ENCODE results near the gene PPP1R1C. TPM values are rescaled to one million over a fixed set of nuclear protein-coding genes. Genes with fewer than 3 reads are reported as not detected.
A peak's percentile ranks its signal among the peaks of the same experiment; 100 is the strongest.

The PPP1R1C gene
- total RNA-seq, 2 donors from 2014 or later, result not detected

DNA sequence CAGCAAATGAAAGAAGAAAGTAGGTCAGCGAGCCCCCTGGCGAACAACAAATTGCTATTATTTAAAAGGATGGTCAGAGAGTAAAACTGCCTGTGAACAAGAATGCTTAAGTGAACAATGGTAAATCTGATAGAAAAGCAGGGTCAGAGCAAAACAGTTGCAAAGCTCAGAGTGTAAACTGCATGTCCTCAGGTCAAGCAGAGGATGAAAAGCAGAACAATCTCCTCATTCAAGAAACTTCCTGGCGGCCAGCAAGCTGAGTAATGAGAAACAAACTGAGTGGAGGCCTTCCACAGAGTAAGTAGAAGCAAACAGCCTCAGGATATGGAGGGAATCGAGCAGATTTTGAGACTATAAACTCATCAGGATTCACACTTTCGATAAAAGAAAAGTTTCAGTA lies 117.9 kb downstream of the PPP1R1C start:
- DNase-seq (ENCODE audit: low spot score in 2 of 2) (no peak), ATAC-seq (no peak)
- Mint-ChIP-seq H3K36me3 (no peaks in the 10 kb centered on the region), H3K27ac (no peak overlapping the region), H3K9me3 (no peaks in the 10 kb centered on the region)

- H3K36me3 Mint-ChIP-seq, result no peaks in the 10 kb centered on the region
- H3K27ac Mint-ChIP-seq, result no peak overlapping the region
- ATAC-seq (no peak), DNase-seq (ENCODE audit: low spot score in 2 of 2) (no peak)
- H3K9me3 Mint-ChIP-seq, result no peaks in the 10 kb centered on the region
Measured at GRCh38 chr2:182110347-182110746, 124.7 kb downstream of the PPP1R1C start.

DNA sequence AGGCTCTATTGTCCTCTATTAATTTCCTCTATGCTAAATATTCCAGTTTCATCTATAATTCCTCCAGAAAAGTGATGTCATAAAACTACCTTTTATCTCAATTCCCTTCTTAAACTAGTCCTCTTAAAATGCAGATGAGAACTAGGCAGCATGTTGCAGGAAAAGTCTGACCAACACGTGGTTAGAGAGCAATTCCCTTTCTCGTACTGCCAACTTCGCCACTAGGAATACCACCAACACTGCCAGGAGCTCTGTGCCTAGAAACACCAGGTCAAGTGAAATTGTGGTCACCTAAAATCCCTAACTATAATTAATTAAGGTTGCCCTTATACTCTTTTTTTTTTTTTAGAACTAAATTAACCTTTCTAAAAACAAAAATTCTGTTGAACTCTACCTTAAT lies 127.7 kb downstream of the PPP1R1C start:
- no peak overlapping the region for H3K27ac Mint-ChIP-seq
- H3K36me3 Mint-ChIP-seq, result no peaks in the 10 kb centered on the region
- no peaks in the 10 kb centered on the region for H3K9me3 Mint-ChIP-seq
- DNase-seq (ENCODE audit: low spot score in 2 of 2) (no peak), ATAC-seq (no peak)

DNA sequence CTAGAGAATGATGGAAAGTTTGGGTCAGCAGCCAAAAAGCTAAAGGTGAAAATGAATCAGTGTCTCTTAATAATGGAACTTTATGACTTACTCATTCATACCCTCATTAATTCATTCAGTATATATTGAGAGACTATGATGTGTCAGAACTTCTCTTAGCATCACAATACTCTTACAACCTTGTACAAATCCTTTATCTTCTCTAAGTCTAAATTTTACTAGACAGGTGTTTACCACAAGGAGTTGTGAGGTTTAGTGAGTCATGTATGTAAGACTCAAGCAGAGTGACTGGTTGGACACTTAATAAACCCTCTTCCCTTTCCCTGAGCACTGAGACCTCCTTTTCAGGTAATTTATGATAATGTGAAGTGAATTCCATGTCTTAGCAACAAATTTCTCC lies 129.6 kb downstream of the PPP1R1C start:
- no peaks in the 10 kb centered on the region for H3K36me3 Mint-ChIP-seq
- H3K9me3 Mint-ChIP-seq, result no peaks in the 10 kb centered on the region
- H3K27ac Mint-ChIP-seq, result no peak overlapping the region
- ATAC-seq (peak in 1 of 2 donors; percentile 71), DNase-seq (ENCODE audit: low spot score in 2 of 2) (no peak)

GRCh38 chr2:182116774-182117173 lies 131.1 kb downstream of the PPP1R1C start:
- DNase-seq (ENCODE audit: low spot score in 2 of 2), result no peak
- Mint-ChIP-seq H3K36me3 (no peaks in the 10 kb centered on the region), H3K27ac (no peak overlapping the region), H3K9me3 (no peaks in the 10 kb centered on the region)
- no peak for ATAC-seq

- no peaks in the 10 kb centered on the region for H3K9me3 Mint-ChIP-seq
- no peaks in the 10 kb centered on the region for H3K36me3 Mint-ChIP-seq
- H3K27ac Mint-ChIP-seq, result no peak overlapping the region
- DNase-seq (ENCODE audit: low spot score in 2 of 2) (no peak), ATAC-seq (no peak)
Measured at GRCh38 chr2:182117196-182117595, 131.5 kb downstream of the PPP1R1C start.

- Mint-ChIP-seq H3K36me3 (no peaks in the 10 kb centered on the region), H3K27ac (no peak overlapping the region), H3K9me3 (peaks cover 0 to 3% of the 10 kb centered on the region in 2 donors)
- ATAC-seq, result no peak
- DNase-seq (ENCODE audit: low spot score in 2 of 2), result no peak
Measured at GRCh38 chr2:182128821-182129707, 143.4 kb downstream of the PPP1R1C start.

GRCh38 chr2:182132605-182133004 lies 147.0 kb downstream of the PPP1R1C start:
- Mint-ChIP-seq H3K9me3 (no peaks in the 10 kb centered on the region), H3K36me3 (no peaks in the 10 kb centered on the region), H3K27ac (no peak overlapping the region)
- DNase-seq (ENCODE audit: low spot score in 2 of 2), result no peak
- no peak for ATAC-seq

GRCh38 chr2:182133195-182133891 lies 147.7 kb downstream of the PPP1R1C start:
- no peaks in the 10 kb centered on the region for H3K36me3 Mint-ChIP-seq
- DNase-seq (ENCODE audit: low spot score in 2 of 2), result no peak
- H3K27ac Mint-ChIP-seq, result no peak overlapping the region
- no peaks in the 10 kb centered on the region for H3K9me3 Mint-ChIP-seq
- ATAC-seq, result no peak

- Mint-ChIP-seq H3K9me3 (no peaks in the 10 kb centered on the region), H3K36me3 (no peaks in the 10 kb centered on the region), H3K27ac (no peak overlapping the region)
- ATAC-seq, result no peak
- no peak for DNase-seq (ENCODE audit: low spot score in 2 of 2)
Measured at GRCh38 chr2:182134201-182134600, 148.5 kb downstream of the PPP1R1C start.

- no peak for DNase-seq (ENCODE audit: low spot score in 2 of 2)
- no peak overlapping the region for H3K27ac Mint-ChIP-seq
Measured at GRCh38 chr2:182142062-182142461, 156.4 kb downstream of the PPP1R1C start.

DNA sequence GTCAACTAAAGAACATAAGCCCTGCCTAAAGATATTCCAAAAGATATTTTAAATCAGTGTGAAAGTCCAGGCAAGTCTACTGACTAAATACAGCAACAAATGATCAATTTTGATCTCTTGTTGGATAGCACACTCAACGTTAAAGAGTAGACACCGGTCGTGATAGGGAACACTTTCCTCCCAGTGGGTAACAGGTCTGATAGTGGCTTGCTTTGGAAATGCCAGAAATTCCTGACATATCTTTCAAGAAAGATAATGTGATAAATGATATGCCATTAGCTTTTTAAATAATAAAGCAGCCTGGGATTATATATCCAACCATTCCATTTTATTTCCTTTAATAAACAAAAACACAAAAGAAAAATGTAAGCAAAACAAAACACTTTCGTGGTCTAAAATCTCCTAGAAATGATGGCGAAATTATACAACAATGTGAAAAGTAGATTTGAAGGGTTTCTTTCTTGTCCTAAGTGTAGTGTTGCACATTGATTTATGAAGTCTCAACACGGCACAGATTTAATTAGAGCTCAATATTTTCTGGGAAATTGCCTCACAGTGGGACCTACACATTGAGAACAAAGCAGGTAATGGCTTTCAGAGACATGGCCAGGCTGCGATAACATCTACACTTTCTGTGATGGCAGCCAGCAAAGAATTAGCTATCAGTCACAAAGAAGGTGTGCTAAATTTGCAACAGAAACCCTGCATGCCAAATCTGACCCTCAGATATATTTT lies 158.6 kb downstream of the PPP1R1C start:
- no peaks in the 10 kb centered on the region for H3K36me3 Mint-ChIP-seq
- no peak for DNase-seq (ENCODE audit: low spot score in 2 of 2)
- no peak for ATAC-seq
- peaks cover 0 to 2% of the 10 kb centered on the region in 2 donors for H3K9me3 Mint-ChIP-seq
- H3K27ac Mint-ChIP-seq, result no peak overlapping the region

More at GRCh38 chr2:182142062-182142461, 156.4 kb downstream of the PPP1R1C start:
- Mint-ChIP-seq H3K9me3 (peaks cover 0 to 2% of the 10 kb centered on the region in 2 donors), H3K36me3 (no peaks in the 10 kb centered on the region)
- ATAC-seq, result no peak

DNA sequence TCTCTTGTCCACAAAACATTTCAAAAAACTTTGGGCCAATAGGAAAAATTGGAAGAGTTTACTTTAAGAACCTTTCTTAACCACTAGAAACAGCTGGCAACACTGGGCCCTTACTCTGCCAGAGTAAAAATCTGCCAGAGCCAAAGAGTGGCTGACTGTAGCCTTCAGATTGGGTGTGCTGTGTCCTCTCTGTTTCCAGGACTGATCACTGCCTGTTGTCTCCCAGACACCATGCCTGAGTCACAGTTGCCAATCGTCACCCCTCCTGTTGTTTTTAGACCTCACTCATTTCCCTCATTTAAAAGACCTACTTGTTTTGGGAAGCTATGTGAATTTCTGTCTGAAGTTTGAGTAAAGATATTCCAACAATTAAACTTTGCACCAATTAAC lies 159.1 kb downstream of the PPP1R1C start:
- DNase-seq (ENCODE audit: low spot score in 2 of 2), result no peak
- ATAC-seq, result no peak
- H3K27ac Mint-ChIP-seq, result no peak overlapping the region

DNA sequence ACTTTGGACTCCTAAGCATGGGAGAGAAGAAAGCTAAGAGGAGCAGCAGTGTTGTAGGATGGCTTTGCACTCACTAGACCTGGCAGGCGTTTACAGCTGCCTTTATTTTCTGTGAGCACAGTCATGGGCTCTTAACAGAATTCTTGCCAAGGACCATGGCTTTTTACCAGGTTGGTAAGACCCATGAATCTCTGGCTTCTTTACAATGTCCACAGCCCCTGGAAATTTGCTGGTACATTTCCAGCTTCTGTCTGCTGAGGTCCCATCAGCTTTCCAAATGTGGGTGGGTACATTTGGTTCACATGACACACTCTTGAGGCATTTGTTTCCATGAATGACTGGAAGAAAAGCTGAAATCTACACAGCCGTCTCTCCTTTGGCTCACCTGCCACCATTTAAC lies 162.7 kb downstream of the PPP1R1C start:
- no peak overlapping the region for H3K27ac Mint-ChIP-seq
- ATAC-seq, result no peak
- peaks cover 0 to 2% of the 10 kb centered on the region in 2 donors for H3K9me3 Mint-ChIP-seq
- no peak for DNase-seq (ENCODE audit: low spot score in 2 of 2)
- H3K36me3 Mint-ChIP-seq, result no peaks in the 10 kb centered on the region

More for the DNA sequence above, 159.1 kb downstream of the PPP1R1C start:
- Mint-ChIP-seq H3K36me3 (no peaks in the 10 kb centered on the region), H3K9me3 (peaks cover 0 to 2% of the 10 kb centered on the region in 2 donors)

DNA sequence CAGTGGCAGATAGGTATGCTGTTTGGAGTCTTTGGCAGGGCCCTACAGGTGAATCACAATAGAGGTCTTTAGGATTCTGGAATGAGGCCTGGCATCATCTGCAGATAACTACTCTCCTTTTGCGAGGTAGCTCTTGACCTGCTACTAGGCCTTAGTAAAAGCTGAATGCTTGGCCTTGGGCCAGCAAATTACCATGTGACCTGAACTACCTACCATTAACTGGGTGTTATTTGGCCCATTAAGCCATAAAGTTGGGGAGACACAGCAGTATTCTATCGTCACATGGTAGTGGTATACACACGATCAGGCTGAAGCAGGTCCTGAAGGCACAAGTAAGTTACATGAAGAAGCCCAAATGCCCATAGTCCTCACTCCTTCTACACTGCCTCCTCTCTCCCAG lies 178.2 kb downstream of the PPP1R1C start:
- ATAC-seq, result no peak
- no peaks in the 10 kb centered on the region for H3K9me3 Mint-ChIP-seq
- DNase-seq (ENCODE audit: low spot score in 2 of 2), result no peak
- H3K27ac Mint-ChIP-seq, result no peak overlapping the region
- H3K36me3 Mint-ChIP-seq, result no peaks in the 10 kb centered on the region

GRCh38 chr2:182164686-182165085 lies 179.0 kb downstream of the PPP1R1C start:
- Mint-ChIP-seq H3K36me3 (no peaks in the 10 kb centered on the region), H3K9me3 (no peaks in the 10 kb centered on the region), H3K27ac (no peak overlapping the region)
- DNase-seq (ENCODE audit: low spot score in 2 of 2) (no peak), ATAC-seq (no peak)

DNA sequence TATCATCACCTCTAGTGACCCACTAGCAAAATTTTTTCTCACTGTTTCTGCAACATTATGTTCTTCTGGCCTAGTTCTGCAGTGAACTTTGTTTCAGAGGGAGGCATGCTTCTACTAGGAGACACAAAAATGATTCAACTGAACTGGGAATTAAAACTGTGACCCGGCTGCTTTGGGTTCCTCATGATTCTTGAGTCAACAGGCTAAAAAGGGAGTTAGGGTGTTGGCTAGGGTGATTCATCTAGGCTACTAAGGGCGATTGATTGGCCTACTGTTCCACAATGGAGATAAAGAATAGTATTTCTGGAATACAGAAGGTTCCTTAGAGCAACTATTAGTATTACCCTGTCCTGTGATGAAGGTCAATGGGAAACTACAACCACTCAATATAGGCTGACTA lies 179.5 kb downstream of the PPP1R1C start:
- no peak for ATAC-seq
- H3K36me3 Mint-ChIP-seq, result no peaks in the 10 kb centered on the region
- no peak for DNase-seq (ENCODE audit: low spot score in 2 of 2)
- no peak overlapping the region for H3K27ac Mint-ChIP-seq
- no peaks in the 10 kb centered on the region for H3K9me3 Mint-ChIP-seq

All from activated naive CD4-positive, alpha-beta T cell treated with anti-CD3 and anti-CD28 coated beads, Interleukin-2, amount 50 U/mL, for 72 hours (primary cell).